ENCODE data around the gene IL17RA. TPM values are rescaled to one million over a fixed set of nuclear protein-coding genes. Genes with fewer than 3 reads are reported as not detected.

The IL17RA gene
- total and polyA plus RNA-seq, 2 donors (not counting 3 experiments of a cell fraction or from before 2014, with no cell fraction given), result 13.0 to 19.3 TPM

- Histone ChIP-seq H3K4me2 (ENCODE audit: insufficient read depth, low read length) (no peak overlapping the region), H3K4me1 (ENCODE audit: control insufficient read depth, extremely low read depth, insufficient read depth, low read length) (peaks cover 5% of the 10 kb centered on the region), H2AFZ (ENCODE audit: low read depth, low read length) (no peak overlapping the region), H3K4me3 (replicated peaks in 1 of 3; ENCODE audit: insufficient read depth in 1 of 3, low read depth in 1 of 3, low read length in 3 of 3) (no peak overlapping the region), H3K27ac (ENCODE audit: insufficient read depth, low read depth, low read length) (no peak overlapping the region), H3K9ac (replicated peaks; ENCODE audit: extremely low read depth, insufficient read depth, low read length) (no peak overlapping the region), H3K27me3 (ENCODE audit: control insufficient read depth in 2 of 2, insufficient read depth in 2 of 2, low read length in 2 of 2) (no peaks in the 10 kb centered on the region), H3K36me3 (ENCODE audit: control insufficient read depth in 2 of 2, extremely low read depth in 1 of 2, insufficient read depth in 2 of 2, low read length in 2 of 2) (no peaks in the 10 kb centered on the region), H3K79me2 (ENCODE audit: control insufficient read depth, insufficient read depth, low read length) (no peaks in the 10 kb centered on the region), H3K9me3 (replicated peaks; ENCODE audit: control insufficient read depth, insufficient read depth, low read length) (no peaks in the 10 kb centered on the region), H3K9me1 (replicated peaks; ENCODE audit: control insufficient read depth, extremely low read depth, insufficient read depth, low read length) (no peaks in the 10 kb centered on the region), H4K20me1 (replicated peaks; ENCODE audit: control insufficient read depth, extremely low read depth, insufficient read depth, low read length) (no peaks in the 10 kb centered on the region)
- dilution Hi-C loops (cut with MboI; ENCODE audit: extremely low pct_ligation_motif_present, low sequenced_read_pairs), result no loop called here
- TF ChIP-seq POLR2A (IDR thresholded peaks at IDR 0.05; ENCODE audit: low read depth, low read length), result no peak
- TF ChIP-seq CTCF (IDR thresholded peaks at IDR 0.05; ENCODE audit: extremely low read depth in 1 of 2, insufficient read depth in 1 of 2, low read depth in 1 of 2, low read length in 2 of 2), result no peak
- TF ChIP-seq EZH2 (IDR thresholded peaks at IDR 0.05; ENCODE audit: borderline replicate concordance, low read depth, low read length, severe bottlenecking), result no peak
- TF ChIP-seq GATA2 (IDR thresholded peaks at IDR 0.05; ENCODE audit: insufficient read depth, insufficient read length, low read depth, low read length), result no peak
- TF ChIP-seq POLR2AphosphoS5 (IDR thresholded peaks at IDR 0.05; ENCODE audit: insufficient read depth, low read depth, low read length), result no peak
- TF ChIP-seq FOS (IDR thresholded peaks at IDR 0.05; ENCODE audit: borderline replicate concordance, insufficient read depth, low read length), result no peak
- TF ChIP-seq JUN (IDR thresholded peaks at IDR 0.05; ENCODE audit: borderline replicate concordance, insufficient read depth, insufficient read length, low read depth), result no peak
- no peak for TF ChIP-seq MAX (IDR thresholded peaks at IDR 0.05; ENCODE audit: insufficient read depth, insufficient read length)
- no peak for TF ChIP-seq MYC (IDR thresholded peaks at IDR 0.05; ENCODE audit: low read depth, low read length)
- ChIA-PET POLR2A (no interaction called here), CTCF (interaction anchor here (1.3 to 10.7 kb wide), 3 partner anchors 16 to 423 kb away, joined by 4 to 209 read pairs (median 6); no protein-coding TSS in a partner anchor)
- intact Hi-C loops (cut with micrococcal nuclease), result no loop called here
- no TSS peak for BruUV-seq (replicated peaks)
- FAIRE-seq (no peak), DNase-seq (ENCODE audit: low read depth, low spot score) (no peak)
Measured at GRCh38 chr22:17079572-17079971, 5.2 kb upstream of the IL17RA start.
